Measurements from ENCODE around the gene NDUFS3. TPM values are rescaled to one million over a fixed set of nuclear protein-coding genes. Genes with fewer than 3 reads are reported as not detected.

NDUFS3 gene
- total and polyA plus RNA-seq, 10 of the 15 experiments (the other 5 are each of a cell fraction or from before 2014, with no cell fraction given), result 22.3 to 217 (median 125) TPM

- no TSS peak for BruUV-seq (replicated peaks)
- no peak overlapping the region for H3K4me3 ChIP-seq
- SMC1A ChIA-PET (ENCODE audit: uncharacterized antibody, unreplicated experiment), result interaction anchor here (0.7 kb wide), 1 partner anchor 1784 kb away, joined by 3 read pairs; no protein-coding TSS in a partner anchor
- no peaks in the 10 kb centered on the region for H3K79me2 ChIP-seq (ENCODE audit: control insufficient read depth, insufficient read depth, low read length)
- POLR2A ChIA-PET, result interaction anchor here (0.6 kb wide), 1 partner anchor 29 kb away, joined by 3 read pairs; no protein-coding TSS in a partner anchor
- no peak for TF ChIP-seq SIX5 (IDR thresholded peaks at IDR 0.05; ENCODE audit: low read depth, low read length, severe bottlenecking)
- no peak for TF ChIP-seq ZNF24 (IDR thresholded peaks at IDR 0.05)
- TF ChIP-seq GATAD2B (conservative IDR thresholded peaks at IDR 0.05; ENCODE audit: low read depth), result no peak
- no peak for TF ChIP-seq SMAD1 (IDR thresholded peaks at IDR 0.05; ENCODE audit: low read depth, partially characterized antibody)
- TF ChIP-seq ZNF274 (IDR thresholded peaks at IDR 0.05; ENCODE audit: insufficient read depth, insufficient read length), result no peak
- TF ChIP-seq HDAC6 (IDR thresholded peaks at IDR 0.05; ENCODE audit: unreplicated experiment), result no peak
- TF ChIP-seq CBX3 (IDR thresholded peaks at IDR 0.05; ENCODE audit: borderline replicate concordance, low read depth), result no peak
- no peak for TF ChIP-seq CHD1 (IDR thresholded peaks at IDR 0.05; ENCODE audit: low read depth, low read length)
- no peak for DNase-seq (ENCODE audit: low read depth, low spot score)
- ATAC-seq, result peak; percentile 47
- H3K9me3 ChIP-seq (replicated peaks; ENCODE audit: control insufficient read depth, insufficient read depth, low read length), result no peaks in the 10 kb centered on the region
- H3K27ac ChIP-seq (ENCODE audit: control insufficient read depth, insufficient read depth), result no peak overlapping the region
- in situ Hi-C loops (cut with MboI), result no loop called here
- peaks cover 6% of the 10 kb centered on the region for H3K4me1 ChIP-seq (ENCODE audit: control insufficient read depth, insufficient read depth, low read length)
- RAD21 ChIA-PET (ENCODE audit: unreplicated experiment), result interaction anchor here (0.7 to 1.1 kb wide), 3 partner anchors 10 to 109 kb away, joined by 3 read pairs; no protein-coding TSS in a partner anchor
- no peaks in the 10 kb centered on the region; a peak in 1 of 4 replicates for H3K27me3 ChIP-seq (replicated peaks in 1 of 2; ENCODE audit: control insufficient read depth in 2 of 2, insufficient read depth in 2 of 2, low read length in 1 of 2)
- H4K20me1 ChIP-seq (ENCODE audit: control insufficient read depth, insufficient read depth), result no peaks in the 10 kb centered on the region
- H3K4me2 ChIP-seq (ENCODE audit: control insufficient read depth, insufficient read depth), result no peak overlapping the region
- 8% methylated on average over 5 of the region's 5 CpGs for WGBS (ENCODE audit: insufficient coverage, insufficient replicate concordance, low lambda C conversion rate, missing lambda C conversion rate)
- intact Hi-C loops (cut with micrococcal nuclease; ENCODE audit: unreplicated experiment), result no loop called here
- no peak for FAIRE-seq
- CTCF ChIA-PET, result interaction anchor here (0.6 to 2.7 kb wide), 4 partner anchors 10 to 55 kb away, joined by 3 to 13 read pairs (median 3); partner anchors contain the start of gene CELF1
- H2AFZ ChIP-seq (ENCODE audit: control insufficient read depth, low read depth, low read length), result no peak overlapping the region
- no peaks in the 10 kb centered on the region for H3K36me3 ChIP-seq (ENCODE audit: control insufficient read depth in 2 of 2, insufficient read depth in 2 of 2, low read length in 1 of 2)
- H3K9ac ChIP-seq (ENCODE audit: control insufficient read depth, insufficient read depth, low read length), result no peak overlapping the region
Measured at GRCh38 chr11:47606731-47607130, 27.9 kb downstream of the NDUFS3 start.

- no peaks in the 10 kb centered on the region for H3K36me3 ChIP-seq (ENCODE audit: control insufficient read depth in 2 of 2, insufficient read depth in 2 of 2, low read length in 1 of 2)
- H3K27ac ChIP-seq (ENCODE audit: control insufficient read depth, insufficient read depth), result no peak overlapping the region
- no peaks in the 10 kb centered on the region for H3K79me2 ChIP-seq (ENCODE audit: control insufficient read depth, insufficient read depth, low read length)
- H3K9ac ChIP-seq (ENCODE audit: control insufficient read depth, insufficient read depth, low read length), result no peak overlapping the region
- ChIA-PET POLR2A (no interaction called here), SMC1A (ENCODE audit: uncharacterized antibody, unreplicated experiment) (no interaction called here), CTCF (interaction anchor here (1.0 to 2.7 kb wide), 3 partner anchors 9 to 55 kb away, joined by 3 to 13 read pairs (median 3); partner anchors contain the start of gene CELF1), RAD21 (ENCODE audit: unreplicated experiment) (interaction anchor here (1.0 to 1.1 kb wide), 3 partner anchors 10 to 109 kb away, joined by 3 read pairs; no protein-coding TSS in a partner anchor)
- no peak for DNase-seq (ENCODE audit: low read depth, low spot score)
- H2AFZ ChIP-seq (ENCODE audit: control insufficient read depth, low read depth, low read length), result no peak overlapping the region
- no peak overlapping the region for H3K4me3 ChIP-seq
- no peak for FAIRE-seq
- no peaks in the 10 kb centered on the region for H4K20me1 ChIP-seq (ENCODE audit: control insufficient read depth, insufficient read depth)
- WGBS (ENCODE audit: insufficient coverage, insufficient replicate concordance, low lambda C conversion rate, missing lambda C conversion rate), result 78% methylated on average over 7 of the region's 7 CpGs
- no TSS peak for BruUV-seq (replicated peaks)
- H3K4me1 ChIP-seq (ENCODE audit: control insufficient read depth, insufficient read depth, low read length), result peaks cover 8% of the 10 kb centered on the region
- no peaks in the 10 kb centered on the region; a peak in 1 of 4 replicates for H3K27me3 ChIP-seq (replicated peaks in 1 of 2; ENCODE audit: control insufficient read depth in 2 of 2, insufficient read depth in 2 of 2, low read length in 1 of 2)
- in situ Hi-C loops (cut with MboI), result no loop called here
- ATAC-seq, result no peak
- intact Hi-C loops (cut with micrococcal nuclease; ENCODE audit: unreplicated experiment), result no loop called here
- no peaks in the 10 kb centered on the region for H3K9me3 ChIP-seq (replicated peaks; ENCODE audit: control insufficient read depth, insufficient read depth, low read length)
- H3K4me2 ChIP-seq (ENCODE audit: control insufficient read depth, insufficient read depth), result no peak overlapping the region
- no peak for TF ChIP-seq E2F4 (IDR thresholded peaks at IDR 0.05; ENCODE audit: low read depth, low read length)
- TF ChIP-seq BMI1 (IDR thresholded peaks at IDR 0.05; ENCODE audit: borderline replicate concordance), result no peak
- no peak for TF ChIP-seq ZBTB33 (IDR thresholded peaks at IDR 0.05)
- TF ChIP-seq ZBED1 (IDR thresholded peaks at IDR 0.05; ENCODE audit: borderline replicate concordance), result no peak
- no peak for TF ChIP-seq ZNF384 (IDR thresholded peaks at IDR 0.05; ENCODE audit: borderline replicate concordance, low read depth, low read length)
- no peak for TF ChIP-seq USF1 (IDR thresholded peaks at IDR 0.05; ENCODE audit: borderline replicate concordance, extremely low read length, insufficient read depth, low read depth, low read length)
- no peak for TF ChIP-seq JUND (IDR thresholded peaks at IDR 0.05; ENCODE audit: low read depth, low read length)
Measured at GRCh38 chr11:47607380-47607779, 28.5 kb downstream of the NDUFS3 start.
